Neuronal stem cell (in vitro differentiated cells): ENCODE results near the gene ACOT12.
A peak's percentile ranks its signal among the peaks of the same experiment; 100 is the strongest.

Experiments
- DNase-seq: peaks from one replicate; pipeline ENCODE4 v3.0.0-alpha.2; 2013; ENCODE audit warnings: low spot score
- H2AFZ ChIP-seq: one replicate; pipeline ENCODE4 v1.6.1; 2013; ENCODE audit warnings: mild to moderate bottlenecking, low read length, inconsistent platforms
- H2AK5ac ChIP-seq: 2 replicates; pipeline ENCODE4 v1.6.1; 2013; ENCODE audit warnings: low read depth, mild to moderate bottlenecking, inconsistent platforms, low read length, moderate library complexity, mixed read lengths
- H2BK120ac ChIP-seq: 2 replicates; pipeline ENCODE4 v1.6.1; 2013; ENCODE audit warnings: low read depth, mild to moderate bottlenecking, inconsistent platforms, low read length, moderate library complexity, mixed read lengths
- H2BK12ac ChIP-seq: one replicate; pipeline ENCODE4 v1.6.1; 2013; ENCODE audit warnings: low read length, inconsistent platforms
- H2BK15ac ChIP-seq: 2 replicates; pipeline ENCODE4 v1.6.1; 2013; ENCODE audit warnings: mild to moderate bottlenecking, low read length, inconsistent platforms, mixed read lengths
- H2BK5ac ChIP-seq: one replicate; pipeline ENCODE4 v1.6.1; 2013; ENCODE audit warnings: inconsistent platforms, mild to moderate bottlenecking, low read length, moderate library complexity
- H3K14ac ChIP-seq: one replicate; pipeline ENCODE4 v1.6.1; 2013; ENCODE audit warnings: low read length, inconsistent platforms
- H3K18ac ChIP-seq: 2 replicates; pipeline ENCODE4 v1.6.1; 2013; ENCODE audit warnings: low read length, inconsistent platforms
- H3K23ac ChIP-seq: 2 replicates; pipeline ENCODE4 v1.6.1; 2013; ENCODE audit warnings: low read depth, mild to moderate bottlenecking, mixed read lengths, low read length, inconsistent platforms; ENCODE audit not compliant: poor library complexity
- H3K27ac ChIP-seq: replicated peaks from 3 replicates; pipeline ENCODE4 v1.5.1; 2013; ENCODE audit warnings: low read length, inconsistent platforms
- H3K27me3 ChIP-seq, 3 experiments: 2 replicates each; pipeline ENCODE4 v1.6.1; 2013; ENCODE audit warnings: low read length in 3 of 3, mild to moderate bottlenecking in 2 of 3, inconsistent platforms in 1 of 3, low read depth in 1 of 3, mixed read lengths in 1 of 3, moderate library complexity in 1 of 3; ENCODE audit not compliant: control insufficient read depth in 3 of 3, insufficient read depth in 3 of 3
- H3K36me3 ChIP-seq, 2 donors: replicated peaks in 1 of 2; 2 replicates each; pipeline ENCODE4 v1.6.1; 2013; ENCODE audit warnings: low read length in 2 of 2; ENCODE audit not compliant: control insufficient read depth in 2 of 2, insufficient read depth in 2 of 2
- H3K4ac ChIP-seq: 2 replicates; pipeline ENCODE4 v1.6.1; 2013; ENCODE audit warnings: inconsistent platforms, mild to moderate bottlenecking, low read length, moderate library complexity
- H3K4me1 ChIP-seq, 2 donors: 1 replicate in 1 of 2; 2 replicates in 1 of 2; pipeline ENCODE4 v1.6.1; 2013; ENCODE audit warnings: low read length in 2 of 2, low read depth in 1 of 2; ENCODE audit not compliant: control insufficient read depth in 2 of 2, insufficient read depth in 1 of 2
- H3K4me2 ChIP-seq: one replicate; pipeline ENCODE4 v1.6.1; 2013; ENCODE audit warnings: mild to moderate bottlenecking, low read length, inconsistent platforms; ENCODE audit not compliant: insufficient read depth, poor library complexity, severe bottlenecking
- H3K4me3 ChIP-seq, 2 donors: 2 replicates each; pipeline ENCODE4 v1.5.1; 2013; ENCODE audit warnings: low read length in 2 of 2, mild to moderate bottlenecking in 2 of 2, inconsistent platforms in 1 of 2, moderate library complexity in 1 of 2
- H3K79me1 ChIP-seq: one replicate; pipeline ENCODE4 v1.6.1; 2013; ENCODE audit warnings: low read depth, mild to moderate bottlenecking, inconsistent platforms, low read length, moderate library complexity
- H3K9ac ChIP-seq: one replicate; pipeline ENCODE4 v1.6.1; 2013; ENCODE audit warnings: mild to moderate bottlenecking, low read depth, low read length, inconsistent platforms; ENCODE audit not compliant: poor library complexity
- H3K9me3 ChIP-seq, 2 donors: replicated peaks in 1 of 2; 2 replicates each; pipeline versions ENCODE3 to v1.6.1; 2013; ENCODE audit warnings: low read length in 2 of 2, mild to moderate bottlenecking in 2 of 2, inconsistent platforms in 1 of 2, low read depth in 1 of 2, mixed read lengths in 1 of 2, moderate library complexity in 1 of 2; ENCODE audit not compliant: control insufficient read depth in 2 of 2, insufficient read depth in 1 of 2
- H4K8ac ChIP-seq: one replicate; pipeline ENCODE4 v1.6.1; 2013; ENCODE audit warnings: low read depth, mild to moderate bottlenecking, inconsistent platforms, low read length, moderate library complexity
- H4K91ac ChIP-seq: one replicate; pipeline ENCODE4 v1.6.1; 2013; ENCODE audit warnings: low read length, low read depth, mild to moderate bottlenecking, inconsistent platforms; ENCODE audit not compliant: poor library complexity
- WGBS, 2 donors: extraction: QIAGEN DNeasy Blood & Tissue Kit; methylation state at CpG; one replicate each; pipeline ENCODE4 v1.1.7; 2013; ENCODE audit warnings: missing lambda C conversion rate in 2 of 2, mixed read lengths in 1 of 2; ENCODE audit not compliant: insufficient read length in 2 of 2, insufficient replicate concordance in 1 of 2; ENCODE audit errors: extremely low coverage in 2 of 2; 5-methylcytosine and 5-hydroxymethylcytosine counted together

The ACOT12 gene

DNA sequence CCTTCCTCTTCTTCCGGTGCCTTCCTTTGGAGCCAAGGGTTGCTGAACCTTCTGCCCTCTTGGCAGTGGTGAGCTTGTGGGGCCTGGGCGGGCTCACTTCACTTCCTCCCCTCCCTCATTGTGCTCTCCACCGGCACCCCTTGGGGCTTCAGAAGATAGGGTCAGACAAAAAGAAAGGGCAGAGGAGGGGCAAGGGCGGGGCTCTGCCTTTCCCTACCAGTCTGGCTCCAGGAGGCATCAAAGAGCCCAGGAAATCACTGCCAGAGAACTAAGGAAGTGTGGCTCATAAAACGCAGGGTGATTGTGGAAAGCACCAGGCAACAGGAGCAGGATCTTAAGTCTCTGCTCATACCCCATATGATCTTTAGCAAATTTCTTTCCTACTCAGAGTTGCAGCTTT lies 34.8 kb downstream of the ACOT12 start:
- DNase-seq, result no peak
- Histone ChIP-seq H3K4me3 (no peak overlapping the region), H2AK5ac (no peak overlapping the region), H3K9ac (no peak overlapping the region), H4K91ac (no peak overlapping the region), H2BK15ac (no peak overlapping the region), H2BK120ac (no peak overlapping the region), H3K79me1 (no peaks in the 10 kb centered on the region), H3K23ac (no peak overlapping the region), H3K18ac (no peak overlapping the region), H3K14ac (no peak overlapping the region), H3K9me3 (no peaks in the 10 kb centered on the region), H2BK12ac (no peak overlapping the region), H4K8ac (no peak overlapping the region), H2BK5ac (no peak overlapping the region), H3K4me2 (no peak overlapping the region), H2AFZ (peak overlapping the region; percentile 68), H3K4ac (no peak overlapping the region), H3K4me1 (peaks cover 3 to 8% of the 10 kb centered on the region in 2 donors), H3K27me3 (no peaks in the 10 kb centered on the region), H3K36me3 (no peaks in the 10 kb centered on the region), H3K27ac (no peak overlapping the region)
- WGBS, 2 donors, result no CpG with 5 or more reads among the region's 5 CpGs

DNA sequence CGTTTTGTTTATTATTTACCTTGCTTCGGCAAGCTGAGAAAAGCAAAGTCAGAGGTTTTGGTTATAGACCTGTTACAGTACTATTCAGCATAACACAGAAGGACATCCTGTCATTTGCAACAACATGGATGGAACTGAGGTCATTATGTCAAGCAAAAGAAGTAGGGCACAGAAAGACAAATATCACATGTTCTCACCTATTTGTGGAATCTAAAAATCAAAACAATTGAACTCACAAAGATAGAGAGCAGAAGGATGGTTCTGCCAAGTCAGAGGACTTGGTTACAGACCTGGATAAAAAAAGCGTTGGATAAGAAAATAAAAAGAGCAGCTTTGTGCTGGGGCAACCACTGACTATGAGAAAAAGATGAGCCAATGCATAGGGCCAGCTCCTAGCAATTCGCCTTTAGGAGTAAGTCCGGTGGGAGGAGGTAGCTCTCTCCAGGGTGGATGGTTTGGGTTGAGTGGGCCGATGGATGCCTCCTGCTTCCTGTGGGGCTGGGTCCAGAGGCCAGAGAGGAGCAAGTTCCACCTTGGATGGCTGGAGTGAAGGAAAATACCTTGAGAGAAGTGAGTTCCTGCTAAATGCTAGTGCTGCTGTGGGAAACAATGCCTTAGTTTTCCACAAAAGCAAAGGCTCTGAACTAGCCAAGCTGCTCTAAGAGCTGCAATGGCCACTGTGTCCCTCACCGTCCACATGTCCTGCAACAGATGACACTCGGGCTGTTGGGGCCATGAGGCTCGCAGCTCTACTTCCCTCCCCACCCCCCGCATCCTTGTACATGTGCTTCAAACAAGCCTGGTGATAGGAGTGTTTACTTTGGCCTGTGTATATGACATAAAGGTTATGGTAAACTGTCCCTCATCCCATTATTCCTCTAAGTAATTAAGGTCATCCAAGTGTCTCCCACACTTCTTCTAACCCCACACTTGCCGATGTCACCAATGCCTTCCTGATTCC lies 38.4 kb downstream of the ACOT12 start:
- DNase-seq, result no peak
- no peak overlapping the region for H2BK120ac ChIP-seq
- no peak overlapping the region for H3K9ac ChIP-seq
- no peak overlapping the region for H4K8ac ChIP-seq
- no peak overlapping the region for H3K18ac ChIP-seq
- no peak overlapping the region for H4K91ac ChIP-seq
- H2BK5ac ChIP-seq, result no peak overlapping the region
- H3K79me1 ChIP-seq, result no peaks in the 10 kb centered on the region
- no peak overlapping the region for H2BK12ac ChIP-seq
- no peak overlapping the region for H3K27ac ChIP-seq
- H2AFZ ChIP-seq, result no peak overlapping the region
- WGBS, 2 donors, result no CpG with 5 or more reads among the region's 11 CpGs
- no peak overlapping the region for H2AK5ac ChIP-seq
- H3K4me2 ChIP-seq, result no peak overlapping the region
- no peak overlapping the region for H3K4ac ChIP-seq
- no peak overlapping the region for H3K4me3 ChIP-seq
- H3K14ac ChIP-seq, result no peak overlapping the region
- H3K9me3 ChIP-seq, result no peaks in the 10 kb centered on the region
- H3K4me1 ChIP-seq, result peaks cover 3 to 8% of the 10 kb centered on the region in 2 donors
- H3K27me3 ChIP-seq, result no peaks in the 10 kb centered on the region
- no peak overlapping the region for H2BK15ac ChIP-seq
- H3K36me3 ChIP-seq, result no peaks in the 10 kb centered on the region
- H3K23ac ChIP-seq, result no peak overlapping the region

DNA sequence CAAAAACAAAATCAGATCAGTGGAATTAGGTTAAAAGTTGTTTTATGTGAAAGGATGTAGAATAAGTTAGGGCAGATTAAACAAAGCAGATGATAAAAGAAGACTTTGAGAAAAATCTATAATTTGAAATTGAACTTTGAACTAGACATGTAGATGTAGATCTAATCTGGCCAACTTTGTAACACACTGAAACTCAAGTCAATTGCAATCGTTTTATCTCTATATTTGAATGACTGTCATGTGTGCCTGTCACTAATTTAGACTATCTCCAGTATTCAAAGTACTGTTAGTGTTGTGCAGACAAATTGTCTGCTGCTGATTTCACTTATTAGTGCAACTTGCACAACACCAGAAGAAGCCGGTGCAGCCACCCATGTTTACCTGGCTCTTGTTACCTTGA lies 39.8 kb downstream of the ACOT12 start:
- no peaks in the 10 kb centered on the region for H3K79me1 ChIP-seq
- no peaks in the 10 kb centered on the region for H3K36me3 ChIP-seq
- H3K4me1 ChIP-seq, result peaks cover 4 to 6% of the 10 kb centered on the region in 2 donors
- H2BK12ac ChIP-seq, result no peak overlapping the region
- H3K4me2 ChIP-seq, result no peak overlapping the region
- H3K9me3 ChIP-seq, result no peaks in the 10 kb centered on the region
- no peaks in the 10 kb centered on the region for H3K27me3 ChIP-seq
- H3K4me3 ChIP-seq, result no peak overlapping the region
- no peak overlapping the region for H3K9ac ChIP-seq
- H2BK5ac ChIP-seq, result no peak overlapping the region
- H3K23ac ChIP-seq, result no peak overlapping the region
- H2BK120ac ChIP-seq, result no peak overlapping the region
- no peak overlapping the region for H3K18ac ChIP-seq
- no peak overlapping the region for H2AK5ac ChIP-seq
- H3K27ac ChIP-seq, result no peak overlapping the region
- no peak overlapping the region for H4K8ac ChIP-seq
- DNase-seq, result no peak
- no peak overlapping the region for H2BK15ac ChIP-seq
- H4K91ac ChIP-seq, result no peak overlapping the region
- H3K4ac ChIP-seq, result no peak overlapping the region
- H2AFZ ChIP-seq, result no peak overlapping the region
- H3K14ac ChIP-seq, result no peak overlapping the region
- no CpG with 5 or more reads among the region's 2 CpGs for WGBS, 2 donors

DNA sequence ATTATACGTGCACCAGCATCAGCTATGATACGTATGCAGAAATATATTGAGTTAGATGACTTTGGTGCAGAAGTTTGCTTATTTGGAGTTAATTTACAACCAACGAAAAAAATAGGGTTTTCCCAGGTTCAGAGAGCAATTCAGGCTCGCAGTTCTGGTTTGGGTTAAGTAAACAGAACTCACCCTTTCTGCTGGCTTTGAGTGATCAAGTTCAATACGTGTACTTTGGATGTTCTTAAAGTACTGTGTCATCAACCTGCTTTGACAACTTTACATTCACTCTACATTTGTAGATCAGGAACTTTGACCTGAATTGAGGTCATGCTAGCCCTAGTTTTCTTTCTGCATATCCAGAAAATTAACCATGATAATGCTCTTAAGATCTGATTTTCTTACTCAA lies 40.7 kb downstream of the ACOT12 start:
- DNase-seq, result no peak
- H3K9me3 ChIP-seq, result no peaks in the 10 kb centered on the region
- no peaks in the 10 kb centered on the region for H3K36me3 ChIP-seq
- H2AK5ac ChIP-seq, result no peak overlapping the region
- H2BK5ac ChIP-seq, result no peak overlapping the region
- H3K4me2 ChIP-seq, result no peak overlapping the region
- H3K18ac ChIP-seq, result no peak overlapping the region
- no peak overlapping the region for H3K23ac ChIP-seq
- H4K91ac ChIP-seq, result no peak overlapping the region
- no peak overlapping the region for H2BK120ac ChIP-seq
- H3K4me1 ChIP-seq, result peaks cover 2 to 3% of the 10 kb centered on the region in 2 donors
- no peak overlapping the region for H2AFZ ChIP-seq
- H3K4me3 ChIP-seq, result no peak overlapping the region
- no peaks in the 10 kb centered on the region for H3K79me1 ChIP-seq
- H3K27me3 ChIP-seq, result no peaks in the 10 kb centered on the region
- H4K8ac ChIP-seq, result no peak overlapping the region
- no peak overlapping the region for H3K14ac ChIP-seq
- no peak overlapping the region for H3K27ac ChIP-seq
- no peak overlapping the region for H3K9ac ChIP-seq
- H3K4ac ChIP-seq, result no peak overlapping the region
- no peak overlapping the region for H2BK15ac ChIP-seq
- no peak overlapping the region for H2BK12ac ChIP-seq
- WGBS, 2 donors, result no CpG with 5 or more reads among the region's 5 CpGs
